B cell (primary cell): ENCODE data around the gene AK3. TPM values are rescaled to one million over a fixed set of nuclear protein-coding genes. Genes with fewer than 3 reads are reported as not detected.

Experiments used
- ATAC-seq: fragments of 200-7000 bp; cut with Tn5 transposase; one replicate; pipeline ENCODE4 v1.10.0; 2021; ENCODE audit warnings: low read depth, mild to moderate bottlenecking, moderate number of reproducible peaks, moderate library complexity
- CTCF ChIA-PET: fragments of 350-600 bp; sonication (Branson Sonifier 250); formaldehyde crosslinking; loops from one replicate; lab custom pipeline; 2021; ENCODE audit warnings: antibody characterized with exemption, inconsistent platforms; lab: Charles Lee
- POLR2A ChIA-PET: fragments of 350-600 bp; sonication (Branson Sonifier 250); formaldehyde crosslinking; loops from one replicate; lab custom pipeline; 2021; ENCODE audit warnings: antibody characterized with exemption; lab: Charles Lee
- DNase-seq: peaks from one replicate; pipeline ENCODE4 v3.0.0; 2013
- H2AFZ ChIP-seq: 2 replicates; pipeline ENCODE4 v1.6.1; 2012; ENCODE audit warnings: mild to moderate bottlenecking, low read depth, low read length; ENCODE audit not compliant: insufficient read depth, poor library complexity, severe bottlenecking
- H3K27ac ChIP-seq, 2 donors: 1 replicate in 1 of 2; 2 replicates in 1 of 2; pipeline ENCODE4 v1.5.1; 2012 to 2013; ENCODE audit warnings: low read length in 2 of 2, mild to moderate bottlenecking in 2 of 2, moderate library complexity in 1 of 2
- H3K27me3 ChIP-seq, 4 experiments: fragments of 200-600 bp in 1 of 4; sonication (generic) in 1 of 4; replicated peaks in 1 of 4; 1 replicate in 2 of 4; 2 replicates in 2 of 4; pipeline versions ENCODE4 v1.6.1 to v1.7.0; 2013 to 2016; ENCODE audit warnings: low read length in 3 of 4, mild to moderate bottlenecking in 2 of 4, mixed read lengths in 1 of 4, moderate library complexity in 1 of 4; ENCODE audit not compliant: insufficient read depth in 4 of 4, control insufficient read depth in 3 of 4; ENCODE audit errors: control extremely low read depth in 1 of 4
- H3K36me3 ChIP-seq, 2 experiments: replicated peaks in 1 of 2; 1 replicate in 1 of 2; 2 replicates in 1 of 2; pipeline versions ENCODE4 v1.6.1 to v1.7.1; 2013; ENCODE audit warnings: low read length in 1 of 2; ENCODE audit not compliant: insufficient read depth in 2 of 2, control insufficient read depth in 1 of 2; ENCODE audit errors: control extremely low read depth in 1 of 2, extremely low read depth in 1 of 2
- H3K4me1 ChIP-seq, 2 donors: fragments of 200-600 bp in 1 of 2; sonication (generic) in 1 of 2; 1 replicate in 1 of 2; 2 replicates in 1 of 2; pipeline versions ENCODE4 v1.5.1 to v1.6.1; 2013 to 2017; ENCODE audit warnings: low read length in 2 of 2; ENCODE audit not compliant: control insufficient read depth in 2 of 2, insufficient read depth in 2 of 2
- H3K4me2 ChIP-seq: replicated peaks from 2 replicates; pipeline ENCODE3; 2012; ENCODE audit warnings: mild to moderate bottlenecking, low read depth, low read length; ENCODE audit not compliant: poor library complexity, severe bottlenecking
- H3K4me3 ChIP-seq, 5 experiments: fragments of 200-600 bp in 1 of 5; sonication (generic) in 1 of 5; 1 replicate in 3 of 5; 2 replicates in 2 of 5; pipeline versions ENCODE4 v1.5.1 to v1.7.0; 2011 to 2016; ENCODE audit warnings: low read length in 4 of 5, mild to moderate bottlenecking in 4 of 5, low read depth in 2 of 5, control low read depth in 1 of 5, moderate library complexity in 1 of 5; ENCODE audit not compliant: insufficient read depth in 1 of 5; ENCODE audit errors: control extremely low read depth in 1 of 5, extremely low read depth in 1 of 5
- H3K79me2 ChIP-seq: fragments of 200-600 bp; sonication (generic); one replicate; pipeline ENCODE4 v1.6.0; 2016; ENCODE audit warnings: low read length; ENCODE audit not compliant: control insufficient read depth, insufficient read depth
- H3K9ac ChIP-seq: fragments of 200-600 bp; sonication (generic); 2 replicates; pipeline ENCODE4 v1.6.1; 2017; ENCODE audit warnings: mild to moderate bottlenecking, low read length, moderate library complexity
- H3K9me3 ChIP-seq, 3 donors: one replicate each; pipeline versions ENCODE4 v1.6.1 to v1.7.1; 2013; ENCODE audit warnings: low read length in 2 of 3; ENCODE audit not compliant: control insufficient read depth in 2 of 3, insufficient read depth in 1 of 3; ENCODE audit errors: control extremely low read depth in 1 of 3
- H4K20me1 ChIP-seq: 2 replicates; pipeline ENCODE4 v1.6.0; 2012; ENCODE audit warnings: mild to moderate bottlenecking, low read length; ENCODE audit not compliant: insufficient read depth, control insufficient read depth, poor library complexity, severe bottlenecking
- H3K27ac Mint-ChIP-seq: one replicate; pipeline ENCODE4 v1.8.0; 2021; ENCODE audit warnings: mixed read lengths
- H3K27me3 Mint-ChIP-seq: one replicate; pipeline ENCODE4 v1.8.0; 2021; ENCODE audit warnings: mixed read lengths
- H3K4me1 Mint-ChIP-seq: one replicate; pipeline ENCODE4 v1.8.0; 2021; ENCODE audit warnings: mixed read lengths
- H3K4me3 Mint-ChIP-seq: one replicate; pipeline ENCODE4 v1.8.0; 2021; ENCODE audit warnings: mixed read lengths
- H3K9me3 Mint-ChIP-seq: one replicate; pipeline ENCODE4 v1.8.0; 2022; ENCODE audit warnings: mixed read lengths; ENCODE audit not compliant: insufficient read depth
- EZH2 ChIP-seq: IDR thresholded peaks from 2 replicates; pipeline ENCODE4 v1.6.1; 2012; ENCODE audit warnings: borderline replicate concordance, low read depth, mild to moderate bottlenecking, moderate library complexity, low read length; ENCODE audit not compliant: insufficient read depth, poor library complexity, severe bottlenecking
- WGBS: methylation state at CpG from one replicate; pipeline ENCODE4 v1.1.5; 2013; ENCODE audit warnings: missing lambda C conversion rate; ENCODE audit not compliant: insufficient coverage; 5-methylcytosine and 5-hydroxymethylcytosine counted together
- intact Hi-C: fragments of 100-400 bp; cut with micrococcal nuclease; formaldehyde crosslinking; loops from one replicate; pipeline ENCODE4 v1.10.0; 2022
- polyA plus RNA-seq: library from polyadenylated mRNA; depleted of rRNA; stranded (reverse); fragments of >200 nt; gene quantifications from 2 replicates; pipeline ENCODE4 v1.2.3, GENCODE V29; 2012
- total RNA-seq, 2 donors: library from RNA; stranded (reverse); fragments of 120-200 nt in 1 of 2; gene quantifications; 1 replicate in 1 of 2; 2 replicates in 1 of 2; pipeline versions ENCODE4 v1.2.3 to v1.2.4, GENCODE V29; 2013 to 2022
- TF ChIP-seq, protein P1 (sequence below): fragments of 200-600 bp; IDR thresholded peaks from one replicate; pipeline ENCODE4 v1.8.0; 2022; ENCODE audit warnings: antibody characterized with exemption, mild to moderate bottlenecking

The AK3 gene
- total and polyA plus RNA-seq, 2 donors (not counting 1 experiment from before 2014, with no cell fraction given) = 9.9 to 22.9 TPM

DNA sequence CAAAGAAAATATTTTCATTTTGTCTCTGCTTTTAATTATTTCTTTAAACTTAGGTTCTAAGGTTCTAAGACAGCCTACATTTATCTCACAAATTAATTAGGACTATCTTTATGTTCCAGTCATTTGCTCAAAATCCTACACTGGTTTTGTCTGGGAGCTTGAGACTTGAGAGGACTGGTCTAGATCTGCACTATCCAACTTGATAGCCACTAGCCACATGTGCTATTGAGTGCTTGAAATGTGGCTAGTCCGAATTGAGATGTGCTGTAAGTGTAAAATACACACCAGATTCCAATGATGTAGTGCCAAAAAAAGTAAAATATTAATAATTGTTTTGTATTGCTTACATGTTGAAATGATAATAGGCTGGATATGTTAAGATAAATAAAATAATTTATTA is 54.4 kb downstream of the AK3 start:
- no CpG with 5 or more reads among the region's 1 CpG for WGBS

DNA sequence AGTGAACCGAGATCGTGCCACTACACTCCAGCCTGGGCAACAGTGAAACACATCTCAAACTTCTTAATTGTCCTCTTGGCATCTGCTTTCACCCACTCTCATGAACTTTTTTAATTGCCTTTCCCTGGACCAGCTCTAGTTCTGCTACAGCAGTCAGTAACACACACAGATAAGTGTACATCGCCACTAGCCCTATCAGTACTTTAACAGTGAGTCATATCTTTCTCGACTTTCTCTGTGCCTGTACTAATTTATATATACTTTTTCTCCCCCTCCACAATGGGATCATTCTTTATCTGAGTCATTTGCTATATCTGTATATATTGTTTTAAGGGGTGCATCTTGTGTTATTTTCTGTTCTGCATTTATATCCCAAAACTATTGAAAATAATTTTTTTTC is 54.9 kb downstream of the AK3 start:
- Mint-ChIP-seq H3K9me3 (no peaks in the 10 kb centered on the region), H3K4me3 (no peak overlapping the region), H3K27me3 (no peaks in the 10 kb centered on the region), H3K27ac (peak overlapping the region; percentile 27), H3K4me1 (peaks cover 15% of the 10 kb centered on the region)
- 80% methylated on average over 3 of the region's 4 CpGs for WGBS
- CTCF ChIA-PET = no interaction called here
- Histone ChIP-seq H3K9me3 (no peaks in the 10 kb centered on the region), H2AFZ (no peak overlapping the region), H3K79me2 (peaks cover 30% of the 10 kb centered on the region), H3K4me2 (no peak overlapping the region), H3K36me3 (peaks cover 12 to 33% of the 10 kb centered on the region in 2 experiments), H3K4me3 (no peak overlapping the region), H3K4me1 (peaks cover 3% of the 10 kb centered on the region in 2 donors), H4K20me1 (peaks cover 4% of the 10 kb centered on the region), H3K27me3 (no peaks in the 10 kb centered on the region), H3K9ac (no peak overlapping the region), H3K27ac (no peak overlapping the region)
- ATAC-seq (no peak), DNase-seq (no peak)
- intact Hi-C loops = no loop called here
- TF ChIP-seq EZH2 = no peak
- TF ChIP-seq, protein P1, sequence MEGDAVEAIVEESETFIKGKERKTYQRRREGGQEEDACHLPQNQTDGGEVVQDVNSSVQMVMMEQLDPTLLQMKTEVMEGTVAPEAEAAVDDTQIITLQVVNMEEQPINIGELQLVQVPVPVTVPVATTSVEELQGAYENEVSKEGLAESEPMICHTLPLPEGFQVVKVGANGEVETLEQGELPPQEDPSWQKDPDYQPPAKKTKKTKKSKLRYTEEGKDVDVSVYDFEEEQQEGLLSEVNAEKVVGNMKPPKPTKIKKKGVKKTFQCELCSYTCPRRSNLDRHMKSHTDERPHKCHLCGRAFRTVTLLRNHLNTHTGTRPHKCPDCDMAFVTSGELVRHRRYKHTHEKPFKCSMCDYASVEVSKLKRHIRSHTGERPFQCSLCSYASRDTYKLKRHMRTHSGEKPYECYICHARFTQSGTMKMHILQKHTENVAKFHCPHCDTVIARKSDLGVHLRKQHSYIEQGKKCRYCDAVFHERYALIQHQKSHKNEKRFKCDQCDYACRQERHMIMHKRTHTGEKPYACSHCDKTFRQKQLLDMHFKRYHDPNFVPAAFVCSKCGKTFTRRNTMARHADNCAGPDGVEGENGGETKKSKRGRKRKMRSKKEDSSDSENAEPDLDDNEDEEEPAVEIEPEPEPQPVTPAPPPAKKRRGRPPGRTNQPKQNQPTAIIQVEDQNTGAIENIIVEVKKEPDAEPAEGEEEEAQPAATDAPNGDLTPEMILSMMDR = no peak
- POLR2A ChIA-PET = no interaction called here

More for the DNA sequence above, 54.4 kb downstream of the AK3 start:
- no peak overlapping the region for H3K27ac ChIP-seq
- H3K27ac Mint-ChIP-seq = no peak overlapping the region
- no peak overlapping the region for H3K4me3 ChIP-seq
- peaks cover 15% of the 10 kb centered on the region for H3K4me1 Mint-ChIP-seq
- no peak for TF ChIP-seq EZH2
- TF ChIP-seq, protein P1 = no peak
- DNase-seq (no peak), ATAC-seq (no peak)
- peaks cover 26% of the 10 kb centered on the region for H3K79me2 ChIP-seq
- H3K4me3 Mint-ChIP-seq = no peak overlapping the region
- H4K20me1 ChIP-seq = peaks cover 8% of the 10 kb centered on the region
- no peaks in the 10 kb centered on the region for H3K27me3 Mint-ChIP-seq
- H3K4me1 ChIP-seq = no peaks in the 10 kb centered on the region
- no peaks in the 10 kb centered on the region for H3K9me3 Mint-ChIP-seq
- CTCF ChIA-PET = no interaction called here
- no peak overlapping the region for H3K4me2 ChIP-seq
- H3K9ac ChIP-seq = no peak overlapping the region
- no peaks in the 10 kb centered on the region for H3K27me3 ChIP-seq
- H3K36me3 ChIP-seq = peaks cover 12 to 38% of the 10 kb centered on the region in 2 experiments
- no peaks in the 10 kb centered on the region for H3K9me3 ChIP-seq
- intact Hi-C loops = no loop called here
- POLR2A ChIA-PET = no interaction called here
- no peak overlapping the region for H2AFZ ChIP-seq
